GM06990 (cell line): ENCODE data around the gene FAM241A.
A peak's percentile ranks its signal among the peaks of the same experiment; 100 is the strongest.

Experiments used
- DNase-seq: peaks from one replicate; pipeline ENCODE4 v3.0.0-alpha.2; 2011; ENCODE audit not compliant: insufficient read length; ENCODE audit errors: extremely low read depth
- H3K27me3 ChIP-seq: replicated peaks from 2 replicates; pipeline ENCODE4 v1.6.0; 2011; ENCODE audit warnings: low read length; ENCODE audit not compliant: control insufficient read depth, insufficient read depth
- H3K36me3 ChIP-seq: 2 replicates; pipeline ENCODE4 v1.5.1; 2011; ENCODE audit warnings: low read length; ENCODE audit not compliant: control insufficient read depth, insufficient read depth
- H3K4me3 ChIP-seq: replicated peaks from 2 replicates; pipeline ENCODE4 v1.5.1; 2011; ENCODE audit warnings: low read depth, mild to moderate bottlenecking, control low read depth, low read length
- CTCF ChIP-seq: IDR thresholded peaks from 2 replicates; pipeline ENCODE4 v1.5.1; 2011; ENCODE audit warnings: low read length, control low read depth, mild to moderate bottlenecking, inconsistent platforms; ENCODE audit not compliant: insufficient read depth, poor library complexity, severe bottlenecking

Gene FAM241A

GRCh38 chr4:112140536-112140935 lies 4.7 kb upstream of the FAM241A start:
- no peak for TF ChIP-seq CTCF
- H3K4me3 ChIP-seq, result no peak overlapping the region
- no peaks in the 10 kb centered on the region for H3K27me3 ChIP-seq
- H3K36me3 ChIP-seq, result no peaks in the 10 kb centered on the region
- no peak for DNase-seq

GRCh38 chr4:112141366-112142138 lies 3.7 kb upstream of the FAM241A start:
- Histone ChIP-seq H3K27me3 (no peaks in the 10 kb centered on the region), H3K4me3 (no peak overlapping the region), H3K36me3 (no peaks in the 10 kb centered on the region)
- no peak for DNase-seq
- no peak for TF ChIP-seq CTCF

GRCh38 chr4:112142182-112142581 lies 3.1 kb upstream of the FAM241A start:
- TF ChIP-seq CTCF, result no peak
- Histone ChIP-seq H3K36me3 (no peaks in the 10 kb centered on the region), H3K4me3 (no peak overlapping the region), H3K27me3 (no peaks in the 10 kb centered on the region)
- no peak for DNase-seq

- TF ChIP-seq CTCF, result no peak
- DNase-seq, result no peak
- Histone ChIP-seq H3K27me3 (no peaks in the 10 kb centered on the region), H3K36me3 (no peaks in the 10 kb centered on the region), H3K4me3 (no peak overlapping the region)
These were observed 1.5 kb upstream of the FAM241A start for GRCh38 chr4:112143781-112144180.

- H3K4me3 ChIP-seq, result no peak overlapping the region; the same call in 1 of the 2 replicates
- DNase-seq, result peak; percentile 5
- H3K36me3 ChIP-seq, result no peaks in the 10 kb centered on the region
- H3K27me3 ChIP-seq, result no peaks in the 10 kb centered on the region
- no peak for TF ChIP-seq CTCF
These were observed 518 bp upstream of the FAM241A start for GRCh38 chr4:112144546-112145325.
